HEK293T (cell line): ENCODE results near the gene NR6A1.

Experiments used
- CTCF ChIA-PET: fragments of 350-600 bp; formaldehyde crosslinking; extraction: SDS; loops from one replicate; lab custom pipeline; 2021; ENCODE audit warnings: antibody characterized with exemption, inconsistent platforms; lab: Yijun Ruan, JAX
- POLR2A ChIA-PET: fragments of 350-600 bp; formaldehyde crosslinking; extraction: SDS; loops from one replicate; lab custom pipeline; 2020; ENCODE audit warnings: antibody characterized with exemption, inconsistent platforms; lab: Yijun Ruan, JAX
- DNase-seq: peaks from one replicate; pipeline ENCODE4 v3.0.0; 2012; ENCODE audit warnings: mixed read lengths; ENCODE audit errors: extremely low spot score
- ARNT ChIP-seq: fragments of 450-650 bp; IDR thresholded peaks from 2 replicates; pipeline ENCODE4 v1.6.1; 2017; ENCODE audit warnings: mild to moderate bottlenecking
- BHLHE40 ChIP-seq: fragments of 450-650 bp; IDR thresholded peaks from 2 replicates; pipeline ENCODE4 v1.6.1; 2016; ENCODE audit warnings: mild to moderate bottlenecking, moderate library complexity, borderline replicate concordance
- CTBP1 ChIP-seq: fragments of 450-650 bp; IDR thresholded peaks from 2 replicates; pipeline ENCODE4 v1.6.1; 2016; ENCODE audit warnings: borderline replicate concordance
- ELF4 ChIP-seq: fragments of 450-650 bp; IDR thresholded peaks from 2 replicates; pipeline ENCODE4 v1.6.1; 2017; ENCODE audit warnings: antibody characterized with exemption
- FOXA1 ChIP-seq: fragments of 450-650 bp; IDR thresholded peaks from 2 replicates; pipeline ENCODE4 v1.6.1; 2016; ENCODE audit warnings: mild to moderate bottlenecking
- FOXK2 ChIP-seq: fragments of 450-650 bp; IDR thresholded peaks from 2 replicates; pipeline ENCODE4 v1.6.1; 2016; ENCODE audit warnings: mild to moderate bottlenecking
- FOXM1 ChIP-seq: fragments of 450-650 bp; IDR thresholded peaks from 2 replicates; pipeline ENCODE4 v1.6.1; 2017; ENCODE audit warnings: mild to moderate bottlenecking, borderline replicate concordance
- HDGF ChIP-seq: fragments of 450-650 bp; IDR thresholded peaks from 2 replicates; pipeline ENCODE4 v1.6.1; 2017; ENCODE audit warnings: antibody characterized with exemption, borderline replicate concordance
- L3MBTL2 ChIP-seq: fragments of 450-650 bp; conservative IDR thresholded peaks from 2 replicates; pipeline ENCODE4 v1.6.1; 2016; ENCODE audit warnings: mild to moderate bottlenecking
- LEF1 ChIP-seq: fragments of 450-650 bp; IDR thresholded peaks from 2 replicates; pipeline ENCODE4 v1.6.1; 2017; ENCODE audit warnings: mild to moderate bottlenecking, borderline replicate concordance
- NFRKB ChIP-seq: fragments of 450-650 bp; IDR thresholded peaks from 2 replicates; pipeline ENCODE4 v1.6.1; 2016; ENCODE audit warnings: mild to moderate bottlenecking, moderate library complexity
- SP1 ChIP-seq: fragments of 450-650 bp; IDR thresholded peaks from 2 replicates; pipeline ENCODE4 v1.6.1; 2017
- SUZ12 ChIP-seq: fragments of 450-650 bp; IDR thresholded peaks from 2 replicates; pipeline ENCODE4 v1.6.1; 2016; ENCODE audit warnings: mild to moderate bottlenecking
- TARDBP ChIP-seq: fragments of 450-650 bp; IDR thresholded peaks from 2 replicates; pipeline ENCODE4 v1.6.1; 2016
- ZNF384 ChIP-seq: fragments of 450-650 bp; IDR thresholded peaks from 2 replicates; pipeline ENCODE4 v1.6.1; 2016
- TF ChIP-seq, protein P1 (sequence below): fragments of 450-650 bp; IDR thresholded peaks from 2 replicates; pipeline ENCODE4 v1.6.1; 2016

Gene NR6A1

DNA sequence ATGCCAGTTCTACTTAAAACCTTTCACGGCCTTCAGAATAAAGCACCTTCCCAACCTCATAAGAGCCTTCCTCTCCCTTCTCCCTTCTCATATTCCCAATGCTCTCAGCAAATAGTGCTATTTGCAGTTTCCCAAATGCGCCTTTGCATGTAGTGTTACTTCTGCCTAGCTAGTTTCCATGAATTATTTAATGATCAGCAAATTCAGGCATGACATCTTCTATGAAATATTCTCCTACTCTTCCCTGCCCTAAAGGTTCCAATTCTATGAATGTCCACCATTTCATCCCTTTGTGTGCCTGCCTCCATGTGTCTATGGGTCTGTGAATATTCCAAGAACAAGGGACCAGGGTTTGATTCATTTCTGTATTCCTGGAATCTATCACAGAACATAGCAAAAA, 165.1 kb downstream of the NR6A1 start:
- ChIA-PET POLR2A (no interaction called here), CTCF (interaction anchor here (0.7 to 1.6 kb wide), 3 partner anchors 11 to 132 kb away, joined by 3 to 4 read pairs (median 3); no protein-coding TSS in a partner anchor)
- DNase-seq, result no peak
- no peak for TF ChIP-seq TARDBP
- TF ChIP-seq, protein P1, sequence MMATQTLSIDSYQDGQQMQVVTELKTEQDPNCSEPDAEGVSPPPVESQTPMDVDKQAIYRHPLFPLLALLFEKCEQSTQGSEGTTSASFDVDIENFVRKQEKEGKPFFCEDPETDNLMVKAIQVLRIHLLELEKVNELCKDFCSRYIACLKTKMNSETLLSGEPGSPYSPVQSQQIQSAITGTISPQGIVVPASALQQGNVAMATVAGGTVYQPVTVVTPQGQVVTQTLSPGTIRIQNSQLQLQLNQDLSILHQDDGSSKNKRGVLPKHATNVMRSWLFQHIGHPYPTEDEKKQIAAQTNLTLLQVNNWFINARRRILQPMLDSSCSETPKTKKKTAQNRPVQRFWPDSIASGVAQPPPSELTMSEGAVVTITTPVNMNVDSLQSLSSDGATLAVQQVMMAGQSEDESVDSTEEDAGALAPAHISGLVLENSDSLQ, result no peak
- TF ChIP-seq CTBP1, result no peak
- no peak for TF ChIP-seq NFRKB
- TF ChIP-seq FOXA1, result no peak
- no peak for TF ChIP-seq ELF4
- TF ChIP-seq ARNT, result no peak
- no peak for TF ChIP-seq ZNF384
- TF ChIP-seq FOXM1, result no peak
- no peak for TF ChIP-seq L3MBTL2
- TF ChIP-seq LEF1, result no peak
- no peak for TF ChIP-seq HDGF
- no peak for TF ChIP-seq SUZ12
- no peak for TF ChIP-seq FOXK2
- TF ChIP-seq SP1, result no peak
- TF ChIP-seq BHLHE40, result no peak

DNA sequence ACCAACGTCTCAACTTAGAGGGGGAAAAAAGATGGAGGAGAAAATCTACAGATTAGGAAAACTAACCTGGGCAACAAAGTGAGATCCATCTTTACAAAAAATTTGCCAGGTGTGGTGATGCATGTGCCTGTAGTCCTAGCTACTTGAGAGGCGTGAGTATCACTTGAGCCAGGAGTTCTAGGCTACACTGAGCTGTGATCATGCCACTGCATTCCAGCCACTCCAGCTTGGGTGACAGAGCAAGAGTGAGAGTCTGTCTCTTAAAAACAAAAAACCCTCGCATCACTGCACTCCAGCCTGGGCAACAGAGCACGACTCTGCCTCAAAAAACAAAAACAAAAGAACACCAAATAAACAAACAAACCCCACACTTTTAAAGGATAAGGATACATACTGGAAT, 165.9 kb downstream of the NR6A1 start:
- ChIA-PET POLR2A (no interaction called here), CTCF (interaction anchor here (0.8 to 1.1 kb wide), 2 partner anchors 12 to 54 kb away, joined by 3 to 4 read pairs; no protein-coding TSS in a partner anchor)
- DNase-seq, result no peak
- TF ChIP-seq L3MBTL2 (no peak), NFRKB (no peak), LEF1 (no peak), BHLHE40 (no peak), ARNT (no peak), FOXA1 (no peak)

DNA sequence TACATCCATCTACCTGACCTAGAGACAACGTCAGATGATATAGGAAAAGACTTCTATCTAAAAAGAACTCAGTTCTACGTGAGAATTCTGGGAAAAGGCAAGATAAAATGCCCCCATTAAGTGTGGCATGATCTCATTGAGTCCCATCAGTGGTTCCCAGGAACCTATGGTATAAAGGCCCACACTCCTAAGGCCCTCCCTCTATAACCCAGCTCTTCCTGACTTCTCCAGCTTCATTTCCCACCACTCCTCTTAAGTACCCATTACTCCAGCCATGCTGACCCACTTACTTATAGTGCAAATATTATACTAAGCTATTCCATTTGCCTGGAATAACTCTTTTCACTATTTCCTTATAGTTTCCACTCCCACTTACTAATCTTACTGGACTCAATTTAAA, 168.5 kb downstream of the NR6A1 start:
- ChIA-PET CTCF (no interaction called here), POLR2A (no interaction called here)
- DNase-seq, result no peak
- TF ChIP-seq CTBP1 (no peak), TARDBP (no peak), SP1 (no peak), FOXA1 (no peak), ELF4 (no peak), LEF1 (no peak), ZNF384 (no peak), SUZ12 (no peak), HDGF (no peak), ARNT (no peak), FOXK2 (no peak), NFRKB (no peak), BHLHE40 (no peak), FOXM1 (no peak), L3MBTL2 (no peak)
- TF ChIP-seq, protein P1, result no peak

DNA sequence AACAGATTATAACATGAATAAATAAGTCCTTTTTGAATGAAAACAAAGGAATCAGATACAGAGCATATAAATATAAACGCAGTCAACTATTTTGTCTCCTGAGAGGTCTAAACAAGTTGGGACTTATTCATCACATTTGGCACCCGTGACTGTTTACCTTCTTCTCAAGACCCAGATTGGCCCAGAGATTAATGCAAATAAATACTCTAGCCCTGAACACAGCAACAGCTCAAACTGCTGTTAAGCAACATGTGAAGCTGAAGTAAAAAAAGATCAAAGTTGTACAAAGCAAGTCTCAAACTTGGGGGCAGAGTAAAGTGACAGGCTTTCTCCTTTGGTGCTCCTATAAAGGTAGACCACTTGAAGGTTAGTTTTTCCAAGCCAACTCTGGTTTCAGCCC, 168.9 kb downstream of the NR6A1 start:
- no peak for DNase-seq
- TF ChIP-seq FOXA1 (no peak), NFRKB (no peak), ZNF384 (no peak), FOXM1 (no peak), BHLHE40 (no peak), LEF1 (no peak), TARDBP (no peak), CTBP1 (no peak), SP1 (no peak), ARNT (no peak), SUZ12 (no peak), HDGF (no peak), FOXK2 (no peak), L3MBTL2 (no peak)
- TF ChIP-seq, protein P1, result no peak
- ChIA-PET POLR2A (no interaction called here), CTCF (interaction anchor here (1.3 kb wide), 1 partner anchor 15 kb away, joined by 6 read pairs; no protein-coding TSS in a partner anchor)

DNA sequence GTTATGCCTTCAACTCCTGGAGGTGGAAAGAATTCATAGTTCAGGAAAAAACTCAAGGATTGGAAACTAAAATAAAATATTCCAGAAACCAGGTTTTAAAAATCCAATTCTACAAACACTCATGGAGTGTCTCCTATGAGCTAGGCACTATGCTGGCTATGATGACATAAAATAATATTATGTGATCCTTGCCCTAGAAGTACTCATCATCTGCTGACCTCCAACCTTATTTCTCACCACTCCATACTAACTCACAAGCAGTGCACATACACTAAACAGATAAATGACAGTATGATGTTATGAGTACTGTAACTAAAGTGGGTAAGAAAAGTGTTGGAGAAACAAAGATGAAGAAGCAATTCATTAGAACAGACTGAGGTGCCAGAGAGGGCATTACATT, 170.7 kb downstream of the NR6A1 start:
- DNase-seq, result no peak
- no peak for TF ChIP-seq ZNF384
- TF ChIP-seq, protein P1, result no peak
- TF ChIP-seq ARNT, result no peak
- TF ChIP-seq BHLHE40, result no peak
- no peak for TF ChIP-seq SUZ12
- no peak for TF ChIP-seq FOXM1
- TF ChIP-seq NFRKB, result no peak
- TF ChIP-seq L3MBTL2, result no peak
- no peak for TF ChIP-seq FOXK2
- no peak for TF ChIP-seq SP1
- no peak for TF ChIP-seq LEF1
- no peak for TF ChIP-seq TARDBP
- no peak for TF ChIP-seq HDGF
- TF ChIP-seq FOXA1, result no peak
- CTCF ChIA-PET, result no interaction called here
- POLR2A ChIA-PET, result no interaction called here
